Heart left ventricle (tissue), 13 donors: ENCODE results near the gene BST1.

Source experiments
- POLR2A ChIP-seq, 2 donors: fragments of 450-650 bp; IDR thresholded peaks; one replicate each; pipeline ENCODE4 v1.6.1; 2017; ENCODE audit warnings: antibody characterized with exemption in 2 of 2, mild to moderate bottlenecking in 2 of 2, moderate library complexity in 2 of 2
- TF ChIP-seq, protein P1 (sequence below), 12 donors: fragments of 200-600 bp; sonication (generic) in 4 of 12; IDR thresholded peaks; one replicate each; pipeline versions ENCODE4 v1.5.0 to v1.8.0; 2018 to 2022; ENCODE audit warnings: antibody characterized with exemption in 12 of 12, mild to moderate bottlenecking in 5 of 12
- donor health status: ischemic (EF 13 %, LVEDD 7.1; RV severe dilation, severe dysfunction).
- donor health status: DM: no; HTN: yes; CAD: no.
- donor health status: DM: no; HTN: no; CAD: no.
- donor health status: ischemic (EF 25% LVEDD 6.9; RV normal size, moderate dysfunction).
- donor health status: ischemic (EF 25% LVEDD 5.7; RV mildly dilated, moderate dysfunction).
- donor health status: ischemic (EF 35%, LVEDD 5.7; RV mildly dilated, moderate dysfunction).
- donor health status: nonischemic (EF 11% LVEDD 7.7; RV severe dilation, severe dysfunction).
- donor health status: DM: yes; HTN: yes; CAD: no.
- donor health status: PGD.
- donor health status: ischemic (EF 29% LVEDD 5.4; RV normal size, mild dysfunction).
- donor health status: nonischemic (EF 23%, LVEDD 6.1; RV moderate dilation, normal function).

DNA sequence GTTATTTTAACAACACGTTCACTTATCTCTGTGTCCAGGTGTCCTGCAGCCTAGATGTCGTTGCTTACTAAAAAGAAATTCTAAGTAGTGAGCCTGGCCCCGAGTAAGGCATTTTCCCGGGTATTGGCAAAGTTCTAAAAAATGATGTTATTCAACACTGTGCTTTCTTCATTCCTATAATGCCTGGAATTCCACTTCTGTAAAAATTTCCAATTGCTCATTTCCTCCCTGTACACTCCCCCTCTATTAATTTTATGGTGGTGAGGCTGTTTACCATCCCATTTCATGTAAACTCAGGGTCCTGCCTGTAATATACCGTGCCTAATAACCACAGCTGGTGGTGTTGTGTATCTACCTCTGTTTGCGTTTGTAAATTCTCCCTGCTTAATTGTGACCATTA lies 14.2 kb downstream of the BST1 start:
- TF ChIP-seq, protein P1, sequence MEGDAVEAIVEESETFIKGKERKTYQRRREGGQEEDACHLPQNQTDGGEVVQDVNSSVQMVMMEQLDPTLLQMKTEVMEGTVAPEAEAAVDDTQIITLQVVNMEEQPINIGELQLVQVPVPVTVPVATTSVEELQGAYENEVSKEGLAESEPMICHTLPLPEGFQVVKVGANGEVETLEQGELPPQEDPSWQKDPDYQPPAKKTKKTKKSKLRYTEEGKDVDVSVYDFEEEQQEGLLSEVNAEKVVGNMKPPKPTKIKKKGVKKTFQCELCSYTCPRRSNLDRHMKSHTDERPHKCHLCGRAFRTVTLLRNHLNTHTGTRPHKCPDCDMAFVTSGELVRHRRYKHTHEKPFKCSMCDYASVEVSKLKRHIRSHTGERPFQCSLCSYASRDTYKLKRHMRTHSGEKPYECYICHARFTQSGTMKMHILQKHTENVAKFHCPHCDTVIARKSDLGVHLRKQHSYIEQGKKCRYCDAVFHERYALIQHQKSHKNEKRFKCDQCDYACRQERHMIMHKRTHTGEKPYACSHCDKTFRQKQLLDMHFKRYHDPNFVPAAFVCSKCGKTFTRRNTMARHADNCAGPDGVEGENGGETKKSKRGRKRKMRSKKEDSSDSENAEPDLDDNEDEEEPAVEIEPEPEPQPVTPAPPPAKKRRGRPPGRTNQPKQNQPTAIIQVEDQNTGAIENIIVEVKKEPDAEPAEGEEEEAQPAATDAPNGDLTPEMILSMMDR (IDR thresholded peaks at IDR 0.05): no peak
- no peak for TF ChIP-seq POLR2A (IDR thresholded peaks at IDR 0.05)
